Astrocyte (in vitro differentiated cells and primary cell): Measurements from ENCODE around the gene SERPINI2.

ENCODE experiments used
- EZH2 ChIP-seq: IDR thresholded peaks from 2 replicates; pipeline ENCODE4 v1.6.1; 2012; ENCODE audit warnings: mild to moderate bottlenecking, low read length, inconsistent platforms; ENCODE audit not compliant: insufficient read depth
- TF ChIP-seq, protein P1 (sequence below): IDR thresholded peaks from 2 replicates; pipeline ENCODE4 v1.5.1; 2011; ENCODE audit warnings: low read depth, mild to moderate bottlenecking, inconsistent platforms, low read length, moderate library complexity; ENCODE audit not compliant: insufficient read depth

DNA sequence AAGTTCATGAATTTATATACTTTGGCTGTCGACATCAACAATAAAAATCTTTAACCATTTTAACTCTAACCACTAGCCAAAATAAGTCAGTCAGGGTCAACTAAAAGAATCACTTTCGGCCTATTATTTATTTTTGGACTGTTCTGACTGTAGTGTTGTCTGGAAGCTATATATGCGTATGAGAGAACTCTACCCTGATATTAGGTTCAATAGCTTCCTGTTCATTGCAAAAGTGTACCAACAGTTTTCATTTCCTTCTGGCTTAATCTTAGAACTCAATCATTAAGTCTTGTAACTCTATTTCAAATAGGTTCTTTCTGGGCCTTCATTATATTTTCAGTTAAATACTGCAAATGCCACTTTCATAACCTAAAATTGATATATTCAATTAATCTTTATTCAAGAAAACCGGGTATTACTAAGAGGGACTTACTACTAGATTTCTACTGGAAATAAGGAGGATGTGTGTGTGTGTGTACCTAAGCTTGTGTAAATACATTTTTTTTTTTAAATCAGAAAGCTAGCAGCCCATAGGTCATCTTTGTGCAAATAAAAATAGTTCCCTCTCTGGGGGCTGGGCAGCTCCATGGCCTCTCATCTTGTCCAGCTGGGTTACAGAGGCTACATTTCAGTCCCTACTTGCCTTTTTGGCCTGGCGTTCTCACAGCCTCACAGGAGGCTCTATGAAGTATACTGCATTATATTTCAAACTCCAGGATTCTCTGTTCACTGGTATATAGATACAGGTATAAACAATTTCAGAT lies 5.8 kb downstream of the SERPINI2 start:
- TF ChIP-seq, protein P1, sequence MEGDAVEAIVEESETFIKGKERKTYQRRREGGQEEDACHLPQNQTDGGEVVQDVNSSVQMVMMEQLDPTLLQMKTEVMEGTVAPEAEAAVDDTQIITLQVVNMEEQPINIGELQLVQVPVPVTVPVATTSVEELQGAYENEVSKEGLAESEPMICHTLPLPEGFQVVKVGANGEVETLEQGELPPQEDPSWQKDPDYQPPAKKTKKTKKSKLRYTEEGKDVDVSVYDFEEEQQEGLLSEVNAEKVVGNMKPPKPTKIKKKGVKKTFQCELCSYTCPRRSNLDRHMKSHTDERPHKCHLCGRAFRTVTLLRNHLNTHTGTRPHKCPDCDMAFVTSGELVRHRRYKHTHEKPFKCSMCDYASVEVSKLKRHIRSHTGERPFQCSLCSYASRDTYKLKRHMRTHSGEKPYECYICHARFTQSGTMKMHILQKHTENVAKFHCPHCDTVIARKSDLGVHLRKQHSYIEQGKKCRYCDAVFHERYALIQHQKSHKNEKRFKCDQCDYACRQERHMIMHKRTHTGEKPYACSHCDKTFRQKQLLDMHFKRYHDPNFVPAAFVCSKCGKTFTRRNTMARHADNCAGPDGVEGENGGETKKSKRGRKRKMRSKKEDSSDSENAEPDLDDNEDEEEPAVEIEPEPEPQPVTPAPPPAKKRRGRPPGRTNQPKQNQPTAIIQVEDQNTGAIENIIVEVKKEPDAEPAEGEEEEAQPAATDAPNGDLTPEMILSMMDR = no peak
- no peak for TF ChIP-seq EZH2
